Epidermal melanocyte (primary cell): Measurements from ENCODE around the gene TEX53.

Experiments used
- DNase-seq: peaks from one replicate; pipeline ENCODE4 v3.0.0; 2011; ENCODE audit warnings: low spot score; ENCODE audit not compliant: insufficient read length

TEX53 gene

DNA sequence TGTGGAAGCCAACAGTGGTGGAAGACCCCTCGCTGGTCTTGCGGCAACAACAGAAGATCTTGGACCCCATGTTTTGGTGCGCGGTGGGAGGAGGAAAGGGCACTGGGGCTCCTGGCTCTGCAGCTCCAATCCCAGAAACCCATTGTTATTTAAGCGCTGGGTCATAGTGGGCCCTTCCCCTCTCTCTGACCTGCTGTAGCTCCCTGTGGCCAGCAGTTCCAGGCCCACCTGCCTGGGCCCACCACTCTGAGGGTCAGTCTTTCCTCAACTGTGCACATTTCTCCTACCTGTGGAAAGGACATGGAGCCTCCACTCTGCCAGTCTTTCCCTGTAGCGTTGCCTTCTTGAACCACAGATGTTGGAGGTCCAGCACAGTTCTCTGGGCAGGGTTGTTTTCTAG, at the start of gene TEX53:
Gene TEX53 (minus strand): TSS at position 101 of the 400 bp plus-strand sequence. CDS start 31 bp downstream, at position 70.
- DNase-seq: no peak

DNA sequence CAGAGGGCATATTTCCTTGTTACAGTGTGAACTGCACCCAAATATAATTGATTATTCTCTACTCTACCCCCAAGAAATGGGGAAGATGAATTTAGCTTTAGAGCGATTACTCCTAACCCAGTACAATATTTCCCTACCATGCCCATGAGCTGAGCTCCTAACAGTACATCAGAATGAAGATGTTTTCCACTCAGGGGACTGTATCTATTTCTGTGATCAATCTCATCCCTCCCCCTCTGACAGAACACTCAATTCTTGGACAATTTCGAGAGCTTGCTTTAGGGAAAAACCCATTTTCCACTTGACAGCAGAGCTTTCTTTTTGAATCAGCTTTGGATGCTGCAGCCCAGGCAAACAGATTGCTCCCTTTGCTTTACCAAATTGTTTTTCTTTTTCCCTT, 49.1 kb upstream of the TEX53 start:
- DNase-seq: no peak

GRCh38 chr9:114701988-114702387, 44.4 kb upstream of the TEX53 start:
- DNase-seq: no peak

DNA sequence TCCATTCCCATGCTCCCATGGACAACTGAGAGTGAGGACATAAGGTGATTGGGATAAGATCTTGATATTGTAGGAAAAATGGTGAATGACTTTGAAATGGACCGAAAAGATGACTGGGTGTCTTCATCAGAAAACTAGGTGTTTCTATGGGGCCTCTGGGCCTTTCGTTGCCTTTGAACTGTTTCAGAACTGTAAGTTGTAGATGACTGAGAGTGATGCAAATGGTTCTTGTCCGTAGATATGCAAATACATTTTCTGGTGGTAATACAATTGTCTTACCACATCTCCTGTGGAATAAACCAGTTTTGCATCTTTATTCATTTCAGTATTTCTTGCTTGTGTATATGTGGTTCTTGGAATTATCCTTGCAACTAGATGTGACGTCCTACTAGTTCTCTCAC, 40.3 kb upstream of the TEX53 start:
- no peak for DNase-seq

- DNase-seq: no peak
Observed at GRCh38 chr9:114696814-114697544, 39.4 kb upstream of the TEX53 start.

GRCh38 chr9:114695948-114696347, 38.3 kb upstream of the TEX53 start:
- DNase-seq: no peak

DNA sequence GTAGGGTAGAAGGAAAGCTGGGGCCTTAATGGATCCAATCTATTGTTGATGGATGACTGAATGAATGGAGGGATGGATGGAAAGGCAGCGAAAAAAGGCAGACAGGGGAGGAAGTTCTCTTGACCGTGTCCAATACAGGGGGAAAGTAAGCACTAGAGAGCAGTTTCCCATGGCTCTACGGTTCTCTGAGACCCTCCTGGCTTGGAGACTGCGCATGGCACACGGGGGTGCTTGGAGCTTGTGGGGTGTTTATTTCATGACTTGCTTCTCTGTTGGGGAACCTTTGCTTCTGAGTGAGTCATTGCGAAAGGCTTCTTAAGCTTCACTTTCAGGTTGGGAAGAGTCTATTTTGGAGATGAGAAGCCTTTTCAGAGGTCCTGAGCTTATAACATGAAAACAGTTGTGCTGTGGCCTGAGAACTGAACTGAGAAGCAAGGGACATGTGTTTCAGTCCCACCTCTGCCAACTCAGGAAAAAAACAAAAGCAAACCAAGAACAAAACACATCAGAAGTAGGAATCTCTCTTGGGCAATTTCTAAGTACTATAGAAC, 37.2 kb upstream of the TEX53 start:
- no peak for DNase-seq

DNA sequence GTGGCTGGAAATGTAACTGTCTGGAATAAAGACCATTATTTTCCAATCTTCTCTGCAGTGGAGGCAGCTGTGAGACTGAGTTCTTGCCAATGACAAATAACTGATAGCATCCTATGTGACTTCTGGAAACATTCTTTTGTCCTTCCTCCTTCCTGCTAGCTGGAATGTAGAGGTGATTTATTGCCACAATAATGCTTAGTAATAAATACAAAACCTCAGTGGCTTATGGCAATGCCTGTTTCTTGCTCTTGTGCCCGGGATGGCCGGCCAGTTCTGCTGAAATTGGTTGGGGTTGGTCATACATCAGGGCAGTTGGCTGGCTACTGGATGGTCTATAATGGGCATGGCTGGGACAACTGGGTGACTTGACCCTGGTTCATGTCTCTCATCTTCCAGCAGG, 36.5 kb upstream of the TEX53 start:
- DNase-seq: no peak

DNA sequence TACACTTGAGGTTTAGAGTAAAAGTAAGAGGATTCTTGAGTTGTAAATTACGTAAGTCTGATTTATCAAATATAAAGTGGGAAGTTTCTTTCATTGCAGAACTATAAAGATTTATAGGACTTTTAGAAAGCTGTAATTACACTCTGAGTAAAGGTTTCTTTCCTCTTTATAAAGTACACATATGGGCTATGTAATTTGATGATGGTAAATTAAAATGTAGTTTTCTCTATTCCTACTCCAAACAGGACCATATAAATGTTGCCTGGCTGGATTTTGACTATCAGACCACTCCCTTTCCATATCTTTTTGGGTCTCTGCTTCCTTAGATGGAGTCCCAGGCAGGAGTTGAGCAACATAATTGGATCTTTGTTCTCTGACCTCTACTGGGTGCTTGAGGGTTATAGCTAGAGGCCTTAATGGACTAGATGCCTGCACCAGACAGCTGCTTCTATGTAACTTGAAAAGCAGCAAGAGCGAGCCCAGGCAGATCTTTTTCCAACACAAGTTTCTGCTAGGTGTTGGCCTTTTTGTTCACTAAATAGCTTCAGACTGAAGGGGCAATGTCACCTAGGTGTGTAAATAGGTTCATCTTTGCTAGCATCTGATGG, 35.7 kb upstream of the TEX53 start:
- DNase-seq: no peak

DNA sequence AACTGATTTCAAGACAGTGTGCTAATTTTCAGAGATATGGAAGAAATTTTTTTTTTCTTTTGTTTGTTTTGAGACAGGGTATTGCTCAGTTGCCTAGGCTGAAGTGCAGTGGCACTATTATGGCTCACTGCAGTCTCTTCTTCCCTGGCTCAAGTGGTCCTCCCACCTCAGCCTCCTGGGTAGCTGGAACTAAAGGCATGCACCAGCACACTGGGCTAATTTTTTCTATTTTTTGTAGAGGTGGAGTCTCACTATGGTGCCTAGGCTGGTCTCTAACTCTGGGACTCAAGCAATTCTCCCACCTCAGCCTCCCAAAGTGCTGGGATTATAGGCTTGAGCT, 34.3 kb upstream of the TEX53 start:
- no peak for DNase-seq

- peak; percentile 77 for DNase-seq
Observed at GRCh38 chr9:114691046-114691955, 33.7 kb upstream of the TEX53 start.

DNA sequence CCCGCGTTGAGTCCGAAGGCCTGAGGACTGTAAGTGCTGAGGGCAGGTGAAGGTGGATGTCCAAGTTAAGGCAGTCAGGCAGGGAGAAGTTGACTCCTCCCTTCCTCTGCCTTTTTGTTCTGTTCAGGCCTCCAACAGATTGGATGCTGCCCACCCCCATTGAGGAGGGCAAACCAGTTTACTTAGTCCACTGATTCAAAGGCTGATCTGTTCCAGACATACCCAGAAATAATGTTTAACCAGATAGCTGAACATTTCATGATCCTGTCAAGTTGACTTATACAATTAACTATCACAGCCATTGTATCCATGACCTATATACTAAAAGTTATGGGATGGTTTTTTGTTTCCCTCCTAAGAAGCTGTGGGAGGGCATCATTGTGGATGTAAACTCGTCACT, 32.7 kb upstream of the TEX53 start:
- DNase-seq: no peak

GRCh38 chr9:114689813-114690212, 32.2 kb upstream of the TEX53 start:
- DNase-seq: no peak

DNA sequence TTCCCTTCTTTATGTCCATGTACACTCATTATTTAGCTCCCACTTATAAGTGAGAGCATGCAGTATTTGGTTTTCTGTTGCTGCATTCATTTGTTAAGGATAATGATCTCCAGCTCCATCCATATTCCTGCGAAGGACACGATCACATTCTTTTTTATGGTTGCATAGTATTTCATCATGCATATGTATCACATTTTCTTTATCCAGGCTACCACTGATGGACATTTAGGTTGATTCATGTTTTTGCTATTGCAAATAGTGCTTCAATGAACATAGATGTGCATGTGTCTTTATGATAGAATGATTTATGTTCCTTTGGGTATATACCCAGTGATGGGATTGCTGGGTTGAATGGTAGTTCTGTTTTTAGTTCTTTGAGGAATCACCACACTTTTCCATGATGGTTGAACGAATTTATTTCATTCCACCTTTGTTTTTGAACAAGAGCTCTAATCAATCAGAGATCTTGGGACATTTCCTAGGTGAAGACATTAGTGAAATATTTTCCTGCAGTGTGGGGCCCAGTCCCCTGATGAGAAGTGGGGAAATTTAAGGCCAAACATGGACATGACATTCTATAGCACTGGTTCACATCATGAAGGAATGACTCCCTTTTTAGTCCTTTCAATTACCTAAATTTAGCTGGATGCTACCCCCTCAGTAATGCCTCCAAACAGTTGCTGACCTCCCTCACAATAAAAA, 31.5 kb upstream of the TEX53 start:
- no peak for DNase-seq

DNA sequence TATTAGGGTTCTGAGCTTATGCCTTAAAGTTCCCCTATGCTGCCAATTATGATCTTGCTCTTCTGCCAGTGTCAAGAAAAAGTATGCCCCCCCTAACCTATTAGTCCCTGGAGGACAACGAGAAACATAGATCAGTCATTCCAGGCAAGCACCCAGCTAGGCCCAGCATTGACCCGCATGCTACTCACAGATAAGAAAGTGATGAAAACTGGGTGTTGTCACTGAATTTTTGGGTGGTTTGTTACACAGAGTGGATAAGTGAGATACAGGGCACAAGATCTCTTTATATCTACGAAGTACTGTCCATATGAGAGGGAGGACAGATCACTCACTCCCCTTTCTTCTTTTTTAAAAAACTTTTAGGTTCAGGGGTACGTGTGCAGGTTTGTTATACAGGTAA, 30.8 kb upstream of the TEX53 start:
- DNase-seq: no peak

DNA sequence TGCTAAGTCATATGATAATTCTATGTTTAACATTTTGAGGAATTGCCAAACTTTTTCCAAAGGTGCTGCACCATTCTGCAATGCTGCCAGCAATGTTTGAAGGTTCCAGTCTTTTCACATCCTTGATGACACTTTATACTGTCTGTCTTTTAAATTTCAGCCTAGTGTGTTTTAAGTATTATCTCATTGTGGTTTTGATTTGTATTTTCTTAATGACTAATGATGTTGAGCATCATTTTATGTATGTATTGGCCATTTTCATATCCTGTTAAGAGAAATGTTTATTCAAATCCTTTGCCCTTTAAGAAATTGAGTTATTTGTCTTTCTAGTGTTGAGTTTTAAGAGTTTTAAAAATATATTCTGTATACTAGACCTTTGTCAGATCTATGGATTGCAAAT, 29.4 kb upstream of the TEX53 start:
- DNase-seq: no peak

GRCh38 chr9:114685951-114686350, 28.3 kb upstream of the TEX53 start:
- DNase-seq: no peak

- no peak for DNase-seq
Observed at GRCh38 chr9:114684036-114684435, 26.4 kb upstream of the TEX53 start.

GRCh38 chr9:114682846-114683245, 25.2 kb upstream of the TEX53 start:
- no peak for DNase-seq

- no peak for DNase-seq
Observed at GRCh38 chr9:114681594-114682332, 24.2 kb upstream of the TEX53 start, which contains the start of gene TEX48. Gene TEX48 (minus strand): TSS chr9:114682192. CDS start chr9:114671723, 10,469 bp downstream.
